H1 (cell line): Measurements from ENCODE around the gene GNB5.

Experiments
- CTCF ChIP-seq, 3 experiments: IDR thresholded peaks; 1 replicate in 2 of 3; 2 replicates in 1 of 3; pipeline versions ENCODE4 v1.5.1 to v1.6.1; 2011; ENCODE audit warnings: low read length in 3 of 3, mild to moderate bottlenecking in 3 of 3, inconsistent platforms in 2 of 3, low read depth in 1 of 3, moderate library complexity in 1 of 3; ENCODE audit not compliant: insufficient read depth in 1 of 3; ENCODE audit errors: control extremely low read depth in 1 of 3
- EP300 ChIP-seq, 2 experiments: IDR thresholded peaks; 1 replicate in 1 of 2; 2 replicates in 1 of 2; pipeline ENCODE4 v1.6.1; 2011 to 2012; ENCODE audit warnings: low read depth in 2 of 2, low read length in 2 of 2, mild to moderate bottlenecking in 2 of 2, borderline replicate concordance in 1 of 2, inconsistent platforms in 1 of 2, moderate library complexity in 1 of 2
- JUN ChIP-seq: IDR thresholded peaks from 2 replicates; pipeline ENCODE4 v1.6.1; 2011; ENCODE audit warnings: low read depth, mild to moderate bottlenecking, improper control_type of control experiment, low read length
- JUND ChIP-seq: IDR thresholded peaks from 2 replicates; pipeline ENCODE4 v1.6.1; 2011; ENCODE audit warnings: mild to moderate bottlenecking, improper control_type of control experiment, low read length
- RAD21 ChIP-seq, 2 experiments: IDR thresholded peaks in 1 of 2; conservative IDR thresholded peaks in 1 of 2; 2 replicates each; pipeline ENCODE4 v1.6.1; 2011; ENCODE audit warnings: low read depth in 2 of 2, low read length in 2 of 2, improper control_type of control experiment in 1 of 2, inconsistent platforms in 1 of 2, mild to moderate bottlenecking in 1 of 2, moderate library complexity in 1 of 2
- SP1 ChIP-seq: IDR thresholded peaks from 2 replicates; pipeline ENCODE4 v1.6.1; 2011; ENCODE audit warnings: low read depth, low read length
- YY1 ChIP-seq: IDR thresholded peaks from 2 replicates; pipeline ENCODE4 v1.6.1; 2011; ENCODE audit warnings: low read depth, mild to moderate bottlenecking, low read length

- no peak for TF ChIP-seq CTCF (IDR thresholded peaks at IDR 0.05; ENCODE audit: control extremely low read depth in 1 of 3, insufficient read depth in 1 of 3, low read depth in 1 of 3, low read length in 3 of 3)
- no peak for TF ChIP-seq JUND
- no peak for TF ChIP-seq SP1
- TF ChIP-seq YY1, result no peak
- TF ChIP-seq JUN, result no peak
- TF ChIP-seq RAD21 (IDR thresholded peaks at IDR 0.05 in 1 of 2, conservative IDR thresholded peaks at IDR 0.05 in 1 of 2; ENCODE audit: low read depth in 2 of 2, low read length in 2 of 2), result no peak
- no peak for TF ChIP-seq EP300 (IDR thresholded peaks at IDR 0.05; ENCODE audit: borderline replicate concordance in 1 of 2, low read depth in 2 of 2, low read length in 2 of 2)
These were observed 28.3 kb downstream of the GNB5 start for GRCh38 chr15:52162876-52163275.
